HG03354 (cell line): ENCODE measurements around the gene NDFIP2.
"Not testable (repeated sequence)": the region's sequence is repeated elsewhere in the genome, so short reads cannot be mapped to it uniquely, and the experiment has no call there.

ENCODE experiments used
- ATAC-seq: cut with Tn5 transposase; IDR thresholded peaks from one replicate; pipeline ENCODE4 v1.9.1; 2021; ENCODE audit warnings: mild to moderate bottlenecking; ENCODE audit not compliant: unreplicated experiment, poor library complexity, severe bottlenecking

NDFIP2 gene

DNA sequence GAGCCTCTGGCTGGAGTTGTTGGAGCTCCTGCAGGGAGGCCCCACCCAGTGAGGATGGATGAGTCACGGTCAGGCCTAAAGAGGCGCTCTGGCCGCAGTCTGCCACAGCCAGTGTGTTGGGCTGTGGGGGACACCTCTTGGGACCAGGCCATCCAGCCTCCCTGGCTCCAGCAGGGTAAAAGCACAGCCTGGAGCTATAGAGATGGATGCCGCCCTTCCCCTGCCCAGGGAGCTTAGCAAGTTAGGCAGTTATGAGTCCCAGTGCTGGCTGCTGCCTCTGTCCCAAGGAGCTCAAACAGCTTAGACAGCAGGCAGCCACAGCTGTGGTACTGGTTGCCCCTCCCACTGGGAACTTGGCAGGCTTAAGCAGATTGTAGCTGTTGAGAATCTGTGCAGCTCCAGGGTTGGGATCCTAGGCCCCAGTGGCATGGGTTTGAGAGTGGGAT lies 100.9 kb downstream of the NDFIP2 start:
- ATAC-seq: no peak

DNA sequence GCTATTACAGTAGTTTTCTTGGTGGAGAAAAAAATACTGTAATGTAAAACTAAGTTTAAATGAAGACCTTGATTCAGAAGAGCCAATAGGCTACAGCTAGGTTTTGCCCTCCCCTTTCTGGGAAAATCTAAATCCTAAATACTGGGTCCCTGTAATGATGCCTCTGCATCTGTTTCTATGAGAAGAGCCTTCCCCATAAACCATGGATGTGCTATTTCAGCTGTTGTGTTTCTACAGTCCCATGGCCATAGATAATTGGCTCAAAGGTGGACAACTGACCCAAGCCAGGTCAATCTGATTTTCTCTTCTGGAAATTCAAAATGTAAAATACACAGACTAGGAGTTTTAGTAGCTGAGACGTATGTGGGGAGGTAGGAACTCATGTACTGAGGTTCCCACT lies 101.9 kb downstream of the NDFIP2 start:
- no peak for ATAC-seq

DNA sequence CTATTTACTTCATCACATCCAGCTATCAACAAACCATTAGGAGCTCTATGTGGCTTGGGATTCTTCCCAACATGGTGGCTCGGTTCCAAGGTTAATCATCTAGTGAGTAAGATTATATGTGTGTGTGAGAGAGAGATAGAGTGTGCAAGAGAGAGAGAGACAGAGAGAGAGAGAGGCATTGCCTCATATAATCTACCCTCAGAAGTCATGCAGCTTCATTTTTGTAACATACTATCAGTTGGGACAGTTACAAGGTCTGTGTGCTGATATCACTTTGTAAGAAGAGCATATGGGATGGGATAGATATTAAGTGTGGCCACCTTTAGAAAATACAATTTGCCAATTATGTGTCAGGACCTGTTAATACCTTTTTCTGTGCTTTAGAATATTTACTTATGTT lies 104.1 kb downstream of the NDFIP2 start:
- no peak for ATAC-seq

DNA sequence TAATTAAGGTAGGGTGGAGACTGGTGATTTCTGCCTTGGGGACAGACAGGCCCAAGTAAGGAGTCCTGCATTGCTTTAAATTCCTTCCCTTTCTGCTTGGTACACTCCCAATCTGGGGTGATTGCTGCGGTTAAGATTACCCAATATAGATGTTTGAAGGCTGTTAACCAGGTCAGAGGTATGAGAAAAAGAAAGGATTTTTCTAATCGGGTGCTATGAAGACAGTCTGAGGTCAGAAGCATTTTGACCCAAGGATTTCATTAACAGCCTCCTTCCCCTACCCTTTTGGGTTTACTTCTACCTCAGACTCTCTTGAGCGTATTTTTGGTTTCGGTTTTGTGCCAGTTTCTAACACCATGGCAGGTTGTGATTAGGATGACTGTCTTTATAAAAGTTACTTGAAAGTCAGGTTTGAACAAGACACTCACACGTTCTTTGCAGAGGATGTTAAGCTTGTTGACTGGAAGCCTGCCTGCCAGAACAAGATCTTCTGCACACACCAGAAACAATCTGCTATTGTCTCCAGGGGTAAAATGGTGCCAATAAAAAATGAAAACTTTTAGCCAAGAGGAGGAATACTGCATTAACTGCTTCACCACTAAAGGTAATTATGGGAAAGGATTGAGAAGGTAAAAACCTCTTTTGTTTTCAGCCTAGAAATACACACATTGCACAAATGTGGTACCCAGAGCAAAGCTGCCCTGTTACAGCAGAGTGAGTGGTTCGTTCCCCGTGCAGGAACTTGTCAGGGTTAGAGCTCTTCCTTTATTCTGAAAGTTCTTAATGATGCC lies 108.8 kb downstream of the NDFIP2 start:
- no peak for ATAC-seq

- ATAC-seq: no peak
Measured at GRCh38 chr13:79590394-79590676, 109.4 kb downstream of the NDFIP2 start.

DNA sequence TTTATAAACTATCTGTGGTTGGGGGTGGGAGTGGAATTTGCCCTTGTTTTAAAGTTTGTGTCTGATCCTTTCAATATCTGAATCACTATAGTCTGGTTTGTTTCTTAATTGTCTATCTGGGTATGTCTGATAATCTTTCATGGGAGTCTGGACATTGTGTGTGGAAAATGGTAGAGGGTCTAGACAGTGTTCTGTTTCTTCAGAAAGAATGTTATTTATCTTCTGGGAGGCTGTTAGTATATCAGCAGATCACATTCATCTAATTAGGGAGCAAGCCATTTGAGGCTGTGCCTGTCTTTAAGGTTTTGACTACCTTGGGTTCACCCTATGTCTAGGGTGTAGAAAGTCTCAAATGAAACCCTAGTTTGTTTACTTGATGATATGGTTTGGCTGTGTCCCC lies 110.5 kb downstream of the NDFIP2 start:
- no peak for ATAC-seq

GRCh38 chr13:79593121-79593520 lies 112.2 kb downstream of the NDFIP2 start:
- ATAC-seq: no peak

DNA sequence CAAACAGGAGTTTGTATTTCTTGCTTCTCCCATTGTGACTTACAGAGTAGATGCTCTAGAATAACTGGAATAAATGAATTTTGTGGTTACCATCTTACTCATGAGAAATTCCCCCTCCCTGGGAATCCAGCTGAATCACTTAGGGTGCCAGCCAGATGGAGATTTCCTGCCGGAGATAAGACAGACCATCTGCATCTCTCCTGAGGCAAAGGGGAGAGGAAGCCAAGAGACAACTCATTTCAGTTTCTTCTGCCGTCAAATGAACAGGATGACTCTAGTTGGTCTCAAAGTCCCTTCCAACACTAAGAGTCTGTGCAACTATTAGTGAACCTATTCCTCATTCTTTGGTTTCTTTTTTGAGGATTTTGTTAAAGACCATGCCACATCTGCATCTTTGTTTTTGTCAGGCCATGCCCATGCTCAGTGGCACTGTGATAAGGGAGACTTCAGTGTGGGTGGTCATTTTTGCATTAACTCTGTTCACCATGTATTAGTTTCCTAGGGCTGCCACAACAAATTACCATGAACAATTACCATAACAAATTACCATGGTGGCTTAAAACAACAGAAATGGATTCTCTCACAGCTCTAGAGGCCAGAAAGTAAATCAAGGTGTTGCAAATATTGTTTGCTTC lies 112.8 kb downstream of the NDFIP2 start:
- no peak for ATAC-seq

DNA sequence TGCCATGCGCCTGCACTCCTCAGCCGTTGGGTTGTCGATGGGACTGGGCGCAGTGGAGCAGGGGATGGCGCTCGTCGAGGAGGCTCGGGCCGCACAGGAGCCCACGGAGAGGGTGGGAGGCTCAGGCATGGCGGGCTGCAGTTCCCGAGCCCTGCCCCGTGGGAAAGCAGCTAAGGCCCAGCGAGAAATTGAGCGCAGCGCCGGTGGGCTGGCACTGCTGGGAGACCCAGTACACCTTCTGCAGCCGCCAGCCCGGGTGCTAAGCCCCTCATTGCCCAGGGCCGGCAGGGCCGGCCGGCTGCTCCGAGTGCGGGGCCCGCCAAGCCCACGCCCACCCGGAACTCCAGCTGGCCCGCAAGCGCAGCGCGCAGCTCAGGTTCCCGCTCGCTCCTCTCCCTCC lies 119.2 kb downstream of the NDFIP2 start:
- not testable (repeated sequence) for ATAC-seq

GRCh38 chr13:79602936-79603335 lies 122.0 kb downstream of the NDFIP2 start:
- no peak for ATAC-seq

DNA sequence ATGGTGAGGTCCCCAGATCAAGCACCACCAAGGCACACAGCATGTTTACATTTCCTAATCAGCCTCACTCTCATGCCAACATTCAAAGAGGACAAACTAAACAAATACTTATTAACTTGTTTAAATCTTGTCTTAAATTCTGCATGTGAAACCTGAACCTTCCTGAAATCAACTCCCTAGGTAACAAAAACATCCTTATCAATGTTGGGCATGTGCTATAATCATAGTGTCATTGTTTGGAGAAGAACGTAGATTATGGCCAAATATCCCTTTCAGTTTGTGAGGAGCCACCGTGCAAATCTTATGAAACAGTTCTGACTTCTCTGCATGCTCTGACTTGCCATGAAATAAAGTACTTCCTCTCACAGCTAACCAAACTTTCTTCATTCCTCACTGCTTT lies 123.8 kb downstream of the NDFIP2 start:
- no peak for ATAC-seq
